D341Med (cell line): ENCODE measurements around the gene LEF1.

ENCODE experiments used
- DNase-seq: peaks from one replicate; pipeline ENCODE4 v3.0.0; 2012; ENCODE audit warnings: low spot score

Gene LEF1

DNA sequence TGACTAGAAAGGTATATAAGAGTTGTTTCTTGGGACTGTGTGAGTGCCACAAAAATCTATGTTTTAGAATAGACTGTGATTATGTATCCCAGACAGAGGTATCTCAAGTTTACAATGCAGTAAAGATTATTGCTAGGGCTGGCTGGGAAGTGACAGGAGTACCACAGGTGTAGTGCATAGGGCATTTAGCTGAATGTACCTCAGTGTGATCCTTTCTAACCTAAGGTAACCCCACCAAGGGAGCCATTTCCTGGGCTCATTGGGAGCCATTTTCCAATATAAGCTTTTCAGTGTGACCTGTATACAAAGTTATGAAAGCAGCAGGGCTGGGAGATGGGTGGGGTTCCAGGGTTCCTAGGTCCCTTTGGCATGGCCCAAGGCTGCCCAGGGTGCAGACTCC, 6.1 kb upstream of the LEF1 start:
- DNase-seq, result no peak

DNA sequence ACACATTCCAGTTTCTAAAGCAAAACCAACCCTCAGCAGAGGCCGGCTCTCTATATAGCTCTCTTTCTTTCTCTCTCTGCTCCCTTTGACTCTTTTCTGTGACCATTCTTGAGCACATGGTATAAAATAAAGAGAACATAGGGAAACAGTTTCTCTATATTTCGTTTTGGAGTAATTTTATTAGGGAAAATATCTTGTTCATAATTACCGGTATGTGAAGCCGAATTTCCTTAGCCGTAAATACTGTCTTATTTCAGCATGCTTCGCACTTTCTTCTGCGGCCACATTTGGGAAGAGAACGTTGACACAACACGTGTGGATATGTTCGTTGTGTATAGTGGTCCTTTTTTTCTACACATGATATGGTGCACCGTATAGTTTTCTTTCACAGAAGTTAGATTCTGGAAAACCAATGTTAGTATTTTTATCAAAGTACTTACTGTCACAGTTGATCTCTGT, 4.9 kb upstream of the LEF1 start:
- DNase-seq, result no peak

DNA sequence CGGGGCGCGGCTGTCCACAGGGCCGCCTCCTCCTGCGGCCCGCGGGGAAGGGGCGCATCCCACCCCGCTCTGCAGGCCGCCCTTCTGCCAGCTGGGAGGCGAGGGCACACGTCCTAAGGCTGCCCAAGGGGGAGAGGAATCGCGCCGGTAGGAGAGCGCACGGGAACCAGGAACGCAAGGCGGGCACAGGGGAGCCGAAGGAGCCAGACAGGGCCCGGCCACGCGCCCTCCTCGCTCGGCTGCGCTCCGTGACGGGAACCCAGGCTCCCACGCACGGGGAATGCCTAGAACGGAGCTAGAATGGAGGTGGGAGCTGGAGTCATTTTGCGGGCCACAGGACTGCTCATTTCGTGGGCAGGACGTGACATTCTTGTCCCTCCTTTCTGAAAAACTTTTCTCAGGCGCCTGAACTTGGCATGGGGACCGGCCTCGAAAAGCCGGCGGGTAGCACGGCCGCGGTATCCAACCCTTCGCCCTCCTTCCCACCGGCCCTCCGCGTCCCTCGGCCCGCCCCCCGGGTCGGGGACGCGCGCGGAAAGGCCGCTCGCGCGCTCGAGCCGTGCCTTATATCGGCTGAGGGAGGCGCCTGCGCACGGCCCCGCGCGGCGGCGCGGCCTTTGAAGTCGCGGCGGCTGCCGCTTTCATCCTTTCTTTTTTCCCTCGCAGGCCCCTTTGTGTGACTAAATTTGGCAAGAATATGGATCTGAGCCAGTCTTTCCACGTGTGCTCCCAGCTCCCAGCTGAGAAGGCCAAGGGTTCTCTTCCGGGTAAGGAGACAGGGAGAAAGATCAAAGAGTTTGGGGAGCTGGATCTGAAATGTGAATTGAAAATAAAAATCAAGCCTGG, 4.2 kb upstream of the LEF1 start:
- peak; percentile 79 for DNase-seq

DNA sequence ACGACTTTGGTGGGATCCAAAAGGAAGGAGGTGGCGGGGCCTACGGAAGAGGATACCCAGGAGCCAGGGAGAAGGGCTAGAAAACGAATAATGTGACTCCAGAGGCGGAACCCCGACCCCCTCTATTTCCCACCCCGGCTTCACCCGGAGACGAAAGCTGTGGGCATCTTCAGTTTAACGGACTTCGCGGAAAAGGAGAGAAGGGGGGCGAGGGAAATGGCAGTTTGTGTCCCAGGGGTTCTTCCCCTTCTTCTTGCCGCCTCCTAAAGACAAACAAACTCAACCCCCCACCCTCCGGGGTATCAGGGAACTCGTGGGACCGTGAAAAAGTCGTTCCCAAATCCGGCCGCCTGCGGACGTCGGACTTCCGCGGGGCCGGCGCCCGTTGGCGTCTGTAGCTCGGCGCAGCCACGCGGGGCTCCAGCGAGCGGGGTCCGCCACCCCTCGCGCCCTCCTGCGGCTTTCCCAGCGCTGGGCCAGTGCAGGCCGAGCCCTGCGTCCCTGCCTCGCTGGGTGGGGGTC, 3.6 kb upstream of the LEF1 start:
- DNase-seq, result peak; percentile 74

DNA sequence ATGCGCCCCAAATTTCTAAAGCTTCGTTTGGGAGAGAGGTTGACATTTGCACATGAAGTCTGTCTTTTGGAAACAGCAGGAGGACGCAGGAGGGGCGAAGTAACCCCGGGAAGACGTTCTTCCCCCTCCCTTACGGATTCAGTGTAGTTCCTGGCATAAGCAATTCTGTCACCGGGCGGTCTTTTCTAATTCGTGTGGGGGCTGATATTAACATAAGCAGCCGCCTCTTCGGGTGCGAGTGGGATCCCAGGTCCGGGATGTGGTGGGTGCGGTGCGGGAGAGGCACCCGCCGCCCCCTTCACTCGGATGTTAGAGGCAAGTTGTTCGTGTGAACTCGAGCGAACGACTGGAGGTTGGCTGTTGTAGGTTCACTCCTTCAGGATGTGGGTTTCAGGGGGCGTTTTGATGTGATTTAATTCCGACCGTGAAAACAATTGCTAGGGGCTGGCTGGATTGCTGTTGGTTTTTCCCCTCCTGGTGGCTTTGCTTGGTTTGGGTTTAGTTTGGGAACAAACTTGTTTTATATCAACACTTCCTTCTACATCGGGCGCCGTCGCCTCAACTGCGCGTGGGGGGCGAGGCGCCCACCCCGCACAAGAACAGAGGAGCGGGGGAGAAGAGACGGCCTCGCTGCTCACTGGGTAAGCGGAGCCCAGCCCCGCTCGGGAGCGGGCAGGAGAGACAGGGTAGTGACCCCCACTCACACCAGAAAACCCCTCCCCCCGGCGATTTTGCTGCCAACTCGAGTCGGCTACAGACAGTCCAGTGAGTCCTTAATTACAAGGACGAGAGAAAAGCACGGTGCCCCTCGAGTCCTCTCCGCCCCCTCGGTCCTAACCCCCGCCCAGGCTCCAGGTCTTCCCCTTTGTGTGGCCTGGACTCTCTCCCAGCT, 2.9 kb upstream of the LEF1 start:
- DNase-seq, result no peak

DNA sequence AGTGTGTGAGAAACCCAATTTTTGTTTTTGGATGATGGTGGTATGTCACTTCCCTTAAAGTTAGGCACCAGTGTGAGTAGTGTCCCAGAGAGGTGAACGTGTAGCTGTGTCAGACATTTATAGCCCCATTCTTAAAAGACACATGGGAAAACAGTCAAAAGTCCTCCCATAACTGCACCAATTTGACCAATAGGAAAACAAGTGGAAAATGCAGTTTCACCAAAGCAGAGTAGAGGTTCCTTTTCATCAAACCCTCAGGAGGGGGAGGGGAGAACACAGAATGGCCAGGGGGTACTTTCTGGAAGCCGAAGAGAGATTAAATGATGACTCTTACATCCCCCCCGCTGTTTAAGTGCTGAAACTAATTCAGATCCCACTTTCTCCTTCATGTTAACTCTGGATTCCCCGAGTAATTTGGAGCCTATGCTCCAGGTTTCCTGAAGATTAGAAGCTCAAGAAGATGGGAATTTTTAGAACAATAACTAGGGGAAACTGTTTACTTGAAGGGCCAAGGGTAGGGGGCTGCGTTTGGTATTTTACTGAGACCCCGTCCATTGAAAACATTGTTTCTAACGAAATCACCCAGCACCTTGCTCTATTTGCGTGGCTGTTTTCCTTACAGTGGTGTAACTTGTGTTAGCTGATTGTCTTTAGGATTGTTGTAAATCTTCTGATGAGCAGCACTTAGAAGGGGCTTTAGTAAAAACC, 2.1 kb upstream of the LEF1 start:
- no peak for DNase-seq

DNA sequence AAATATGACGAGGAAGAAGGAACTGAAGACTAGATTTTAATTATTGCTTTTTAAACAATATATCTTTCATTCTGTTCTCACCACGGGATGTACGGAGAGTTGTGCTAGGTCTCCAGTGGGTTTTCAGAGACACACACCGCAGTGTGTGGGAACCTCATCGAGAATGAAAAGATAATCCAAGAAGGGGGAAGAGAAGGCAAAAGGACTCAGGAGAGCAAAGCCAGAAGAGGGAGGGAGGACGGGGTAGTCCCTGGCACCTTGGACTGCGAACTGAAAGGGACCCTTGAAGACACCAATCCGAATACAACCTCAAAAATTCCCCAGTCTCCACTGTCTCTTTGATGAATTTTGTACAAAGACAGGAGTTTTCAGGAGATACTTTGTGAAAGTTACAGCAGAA, 932 bp upstream of the LEF1 start:
- no peak for DNase-seq

DNA sequence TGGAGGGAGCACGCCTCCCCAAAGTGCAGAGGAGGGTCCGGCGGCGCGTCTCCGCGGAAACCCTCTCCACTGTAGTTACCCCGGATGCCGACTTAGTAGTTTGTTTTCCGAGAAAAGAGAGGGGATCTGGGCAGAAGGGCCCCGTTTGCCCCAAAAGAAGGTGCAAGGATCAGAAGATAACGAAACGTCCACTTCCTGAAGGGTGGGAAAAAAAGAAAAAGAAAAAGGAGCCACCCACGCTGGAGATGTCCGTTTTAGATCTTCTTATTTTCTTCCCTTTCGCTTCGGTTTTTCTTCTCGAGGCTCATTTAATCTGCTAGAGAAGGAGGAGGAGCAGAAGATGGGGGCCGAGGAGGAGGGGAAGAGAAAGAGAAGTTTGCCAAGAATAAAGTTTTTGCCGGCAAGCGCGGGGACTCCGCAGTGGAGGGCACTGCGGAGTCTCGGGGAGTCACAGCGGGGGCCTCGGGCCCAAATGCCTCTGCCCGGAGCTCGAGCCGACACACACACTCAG, 517 bp downstream of the LEF1 start:
- DNase-seq, result no peak

DNA sequence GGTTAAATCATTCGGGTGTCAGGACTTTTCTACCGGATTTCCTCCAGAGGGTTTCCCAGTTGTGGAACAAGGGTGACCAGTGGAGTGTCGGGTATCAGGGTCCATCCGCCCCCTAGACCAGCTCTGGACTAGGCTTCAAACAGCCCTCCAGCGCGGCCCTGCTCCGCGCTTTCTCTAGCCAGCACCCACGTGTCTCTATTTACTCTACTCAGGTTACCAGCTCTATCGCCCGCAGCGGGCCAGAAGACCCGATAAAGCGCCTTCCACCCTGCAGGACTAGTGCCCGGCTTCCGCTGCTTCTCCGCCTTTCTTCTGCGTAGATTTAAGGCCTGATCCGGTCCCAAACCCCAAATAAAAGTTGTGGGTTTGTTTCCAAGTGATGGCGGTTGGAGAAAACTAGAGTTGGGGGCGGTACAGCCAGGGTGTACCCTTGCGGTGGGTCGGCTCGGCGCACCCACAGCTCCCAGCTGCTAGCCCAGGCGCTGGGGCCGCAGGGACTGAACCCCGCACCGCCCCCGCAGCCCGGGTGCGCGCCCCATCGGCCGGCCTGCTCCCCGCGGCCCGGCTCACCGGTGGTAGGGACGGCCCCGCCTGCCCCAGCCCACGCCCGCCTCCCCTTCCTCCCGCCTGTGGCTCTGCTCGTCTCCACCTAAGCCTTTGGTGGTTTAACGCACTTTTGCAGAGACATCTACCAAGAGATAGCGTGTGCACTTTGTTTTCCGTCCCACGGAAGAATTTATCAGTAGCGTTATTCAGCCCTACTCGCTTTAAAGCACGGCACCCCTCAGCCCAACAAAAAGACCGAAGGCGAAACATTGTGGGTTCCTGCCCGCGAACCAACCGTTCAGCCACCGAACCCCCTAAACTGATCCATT, 2.1 kb downstream of the LEF1 start:
- DNase-seq, result peak; percentile 54

DNA sequence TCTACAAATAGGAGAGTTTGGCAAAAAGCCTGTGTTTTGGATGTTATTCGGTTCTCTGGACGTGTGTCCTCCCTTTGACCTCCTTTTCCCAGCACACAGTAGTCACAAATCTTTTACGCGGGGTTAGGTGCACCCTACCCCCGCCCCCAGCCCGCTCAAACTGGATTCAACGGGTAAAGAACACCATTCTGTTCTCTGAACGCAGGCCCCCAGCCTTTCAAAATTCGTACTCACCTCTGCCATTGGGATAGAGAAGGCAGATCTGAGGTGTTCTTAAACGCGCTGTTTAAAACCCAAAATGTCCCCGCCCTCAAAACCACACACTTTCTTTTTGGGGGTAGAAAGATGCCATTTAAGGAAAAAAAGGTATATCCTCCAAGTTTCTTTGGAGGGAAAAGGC, 2.7 kb downstream of the LEF1 start:
- DNase-seq, result no peak

DNA sequence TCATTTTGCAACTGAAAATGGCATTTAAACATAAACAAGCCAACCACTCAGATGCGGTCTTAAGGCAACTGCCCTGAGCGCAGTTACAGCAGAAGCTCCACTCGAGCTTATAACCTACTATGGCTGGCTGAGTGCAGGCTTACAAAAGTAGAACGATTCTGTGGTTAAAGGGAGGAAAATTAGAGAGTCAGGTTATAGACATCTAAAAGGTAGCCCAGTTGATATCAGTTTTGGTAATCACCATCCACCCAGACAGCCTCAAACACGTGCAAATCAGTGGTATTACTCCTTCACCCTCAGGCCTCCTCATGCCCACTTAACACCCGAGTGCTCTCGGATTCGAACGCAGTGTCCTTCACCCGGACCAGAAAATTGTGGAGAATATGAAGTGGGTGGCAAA, 3.1 kb downstream of the LEF1 start:
- DNase-seq, result no peak

DNA sequence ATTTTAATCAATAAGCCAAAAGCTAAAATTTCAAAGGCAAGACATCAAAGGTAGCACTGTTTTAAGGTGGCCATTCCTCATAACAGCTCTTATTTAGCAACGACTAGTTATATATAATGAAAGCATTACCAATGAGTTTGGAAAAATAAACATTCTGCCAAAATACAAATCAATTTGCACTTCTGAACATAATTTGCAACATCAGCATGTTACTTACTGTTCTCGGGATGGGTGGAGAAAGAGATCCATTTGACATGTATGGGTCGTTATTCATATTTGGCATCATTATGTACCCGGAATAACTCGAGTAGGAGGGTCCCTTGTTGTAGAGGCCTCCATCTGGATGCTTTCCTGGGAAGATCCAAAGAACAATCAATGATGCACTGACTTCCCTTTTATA, 5.4 kb downstream of the LEF1 start:
- no peak for DNase-seq

DNA sequence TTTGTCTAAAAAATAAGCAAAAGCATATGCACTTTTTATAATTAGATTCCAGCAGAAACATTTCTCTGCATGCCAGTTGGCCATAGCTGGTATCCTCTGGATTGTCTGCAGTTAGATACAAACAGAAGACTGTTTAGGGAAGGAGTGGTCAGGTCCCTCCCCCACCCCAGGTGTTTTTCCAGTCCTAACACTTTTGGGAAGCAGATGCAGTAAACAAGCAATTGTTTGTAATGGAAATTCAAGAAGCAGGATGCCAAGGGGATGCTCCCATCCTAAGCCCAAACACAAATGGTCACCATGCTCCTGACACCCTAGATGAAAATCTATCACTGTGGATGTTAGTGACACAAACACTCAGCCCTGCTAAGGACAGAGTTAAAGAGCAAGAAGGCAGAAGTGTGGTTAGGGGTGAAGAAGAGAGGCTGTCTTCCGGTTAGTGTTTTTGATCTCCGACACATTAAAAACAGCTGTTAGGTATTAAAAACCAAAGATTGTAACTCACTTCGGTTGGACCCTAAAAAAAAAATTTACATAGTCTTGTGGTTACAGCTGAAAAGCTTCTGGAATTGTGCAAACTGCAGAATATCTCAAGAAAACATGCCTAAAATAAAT, 7.9 kb downstream of the LEF1 start:
- DNase-seq, result no peak

DNA sequence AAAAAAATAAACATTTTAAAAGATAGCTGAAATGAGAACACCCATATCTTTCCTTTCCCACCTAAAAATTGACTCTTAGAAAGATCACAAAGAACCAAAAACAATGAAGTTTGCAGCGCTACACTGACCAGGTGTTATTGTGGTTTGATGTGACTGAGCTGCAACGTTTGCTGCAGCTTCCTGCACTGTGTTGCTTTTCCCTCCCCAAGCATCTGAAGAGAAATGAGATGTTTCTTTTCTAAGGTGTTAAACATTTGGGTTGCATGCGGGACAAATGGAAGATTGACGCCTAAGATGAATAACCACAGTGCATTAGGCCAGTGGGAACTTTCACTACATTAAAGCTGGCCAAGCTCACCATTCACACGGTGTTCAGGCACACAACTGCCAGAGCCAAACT, 8.9 kb downstream of the LEF1 start:
- no peak for DNase-seq

DNA sequence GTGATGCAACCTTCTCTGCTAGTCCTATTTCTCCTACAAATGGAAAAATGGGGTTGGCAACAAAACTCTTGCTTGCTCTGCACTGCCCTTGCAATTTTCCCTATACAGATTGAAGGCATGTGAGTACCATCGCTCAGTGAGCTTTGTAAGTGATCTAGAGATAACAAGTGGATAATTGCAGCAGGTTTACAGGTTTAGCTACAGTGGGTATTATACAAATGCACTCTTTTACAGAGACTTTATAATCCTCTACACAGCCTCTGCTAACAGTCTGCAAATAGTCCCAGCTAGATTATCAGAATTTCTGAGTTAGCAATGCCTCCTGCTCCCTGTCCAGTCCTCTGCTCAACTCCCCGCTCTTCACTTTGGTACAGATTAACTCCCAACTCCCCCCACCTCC, 11.1 kb downstream of the LEF1 start:
- DNase-seq, result no peak

DNA sequence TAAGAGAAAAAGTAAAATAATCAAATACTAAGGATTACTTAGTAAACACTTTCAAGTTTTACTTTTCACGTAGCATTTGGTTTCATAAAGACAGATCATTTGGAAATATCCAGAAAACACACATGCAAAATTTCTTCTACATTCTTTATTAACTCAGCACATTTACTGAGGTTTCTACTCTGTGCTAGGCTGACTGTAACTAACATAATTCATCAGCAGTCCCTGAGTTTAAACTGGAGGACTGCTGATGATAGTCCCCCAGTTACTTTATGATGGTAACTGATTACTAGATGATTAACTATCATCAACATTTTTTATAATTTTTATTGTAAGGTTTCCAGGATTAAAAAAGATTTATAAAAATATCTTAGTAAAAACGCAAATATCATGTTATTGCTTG, 12.3 kb downstream of the LEF1 start:
- DNase-seq, result no peak

DNA sequence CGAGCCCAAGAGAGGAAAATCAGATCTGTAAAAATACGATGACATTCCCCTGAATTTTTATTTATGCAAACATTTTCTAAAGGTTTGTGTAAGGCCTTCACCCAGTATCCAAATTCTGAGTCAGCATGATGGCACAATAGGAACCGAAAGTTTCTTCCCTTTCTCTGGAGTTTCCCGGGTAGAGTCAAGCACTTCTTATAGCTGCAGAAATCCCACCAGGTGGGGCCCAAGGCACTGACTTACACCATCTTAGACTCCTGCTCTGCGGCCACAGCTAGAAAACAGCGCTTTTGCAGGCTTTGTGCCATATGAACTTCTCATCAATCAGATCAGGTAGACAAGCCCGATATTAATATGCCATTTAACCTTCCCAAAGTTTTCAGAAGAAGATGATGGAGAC, 13.4 kb downstream of the LEF1 start:
- no peak for DNase-seq

DNA sequence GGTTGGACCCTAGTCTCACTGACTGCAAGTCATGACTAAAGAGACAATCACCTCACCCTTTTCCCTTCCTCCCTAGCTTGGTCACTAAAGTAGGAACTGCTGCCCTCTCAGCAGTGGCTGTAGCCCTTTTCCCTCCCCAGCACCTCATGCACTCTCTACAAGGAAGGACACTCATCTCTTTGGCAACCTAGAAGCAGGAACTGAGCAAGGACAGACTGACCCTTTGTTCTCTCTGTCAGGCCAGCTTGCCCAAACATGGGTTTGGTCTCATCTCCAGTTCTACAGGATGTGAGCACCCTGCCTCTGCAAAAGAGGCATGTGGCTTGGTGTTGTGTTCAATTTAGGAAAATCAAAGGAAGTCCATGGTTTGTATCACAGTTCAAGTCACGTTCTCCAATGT, 15.8 kb downstream of the LEF1 start:
- DNase-seq, result no peak

DNA sequence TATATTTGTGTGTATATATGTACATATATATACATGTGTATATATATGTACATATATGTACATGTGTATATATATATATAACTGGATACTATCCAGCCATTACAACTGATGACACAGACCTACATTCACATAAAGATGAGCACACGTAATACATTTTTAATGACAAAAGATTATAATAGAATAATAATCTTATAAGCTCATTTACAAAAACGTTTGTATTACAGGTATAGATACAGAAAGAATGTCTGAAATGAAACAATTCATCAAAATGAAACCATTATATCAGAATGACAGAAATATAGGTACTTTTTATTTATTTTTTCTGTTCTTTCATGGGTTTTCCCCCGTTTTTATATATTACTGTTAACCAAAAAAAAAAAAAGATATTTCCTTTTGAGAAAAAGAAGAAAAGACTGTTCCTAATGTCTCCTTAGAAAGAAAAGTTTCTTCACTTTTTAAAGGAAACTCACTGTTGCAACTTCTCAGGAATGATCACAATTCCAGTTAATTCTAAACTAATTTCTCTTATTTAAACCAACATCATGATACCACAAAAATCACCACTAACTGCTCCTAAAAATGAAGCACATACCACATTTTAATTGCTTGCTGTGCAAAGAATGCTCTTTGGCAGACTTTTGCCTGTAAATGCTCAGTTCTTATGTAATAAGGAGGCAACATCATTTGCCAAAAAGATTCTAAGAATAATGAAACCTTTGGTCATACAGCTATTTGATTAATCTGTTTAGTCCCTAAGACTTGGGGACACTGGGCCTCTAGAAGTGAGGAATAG, 18.9 kb downstream of the LEF1 start:
- no peak for DNase-seq

DNA sequence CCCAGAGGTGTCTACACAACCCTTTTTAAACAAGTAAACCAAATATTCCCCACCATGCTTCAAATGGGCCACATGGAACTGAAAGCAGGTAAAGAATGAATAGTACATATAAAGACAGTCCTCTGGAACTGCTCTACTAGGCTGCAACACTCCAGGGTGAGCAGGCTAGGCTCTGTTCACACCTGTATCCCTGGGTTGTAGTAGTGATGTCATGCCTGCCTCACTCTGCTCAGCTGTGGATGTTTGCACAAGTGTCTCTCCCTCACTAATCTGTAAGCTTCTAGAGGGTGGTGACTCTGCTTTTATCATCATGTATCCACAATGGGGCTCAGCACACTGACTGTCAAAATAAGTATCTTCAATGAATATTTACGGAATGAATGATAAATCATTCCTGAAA, 20.4 kb downstream of the LEF1 start:
- DNase-seq, result no peak
